Measurements from ENCODE around the gene SEMA4G.

SEMA4G gene

GRCh38 chr10:100988166-100988565 is 18.9 kb downstream of the SEMA4G start:
- DNase-seq, result no peak

GRCh38 chr10:100989088-100989487 is 19.8 kb downstream of the SEMA4G start:
- no peak for DNase-seq

GRCh38 chr10:100993986-100994708 is 24.8 kb downstream of the SEMA4G start:
- no peak for DNase-seq

- no peak for DNase-seq
Observed at GRCh38 chr10:100995181-100995580, 25.9 kb downstream of the SEMA4G start.

- DNase-seq, result no peak
Observed at GRCh38 chr10:100996678-100997359, 27.5 kb downstream of the SEMA4G start.

- DNase-seq, result no peak
Observed at GRCh38 chr10:100997360-100998182, 28.3 kb downstream of the SEMA4G start.

GRCh38 chr10:100998183-100998990 is 29.1 kb downstream of the SEMA4G start:
- DNase-seq, result no peak

GRCh38 chr10:100998991-100999741 is 29.9 kb downstream of the SEMA4G start:
- no peak for DNase-seq

- no peak for DNase-seq
Observed at GRCh38 chr10:100999742-101000126, 30.4 kb downstream of the SEMA4G start, which contains the start of gene LZTS2. LZTS2 (plus strand) TSS chr10:100999808; CDS start chr10:101002539, 2,731 bp downstream.

- no peak for DNase-seq
Observed at GRCh38 chr10:101000127-101000914, 31.0 kb downstream of the SEMA4G start.

GRCh38 chr10:101000915-101001658 is 31.8 kb downstream of the SEMA4G start:
- no peak for DNase-seq

GRCh38 chr10:101001659-101002035 is 32.3 kb downstream of the SEMA4G start:
- DNase-seq, result no peak

GRCh38 chr10:101002456-101002855 is 33.2 kb downstream of the SEMA4G start:
- no peak for DNase-seq

GRCh38 chr10:101003639-101004206 is 34.4 kb downstream of the SEMA4G start:
- no peak for DNase-seq

GRCh38 chr10:101005361-101005760 is 36.1 kb downstream of the SEMA4G start:
- no peak for DNase-seq

GRCh38 chr10:101005869-101006567 is 36.7 kb downstream of the SEMA4G start:
- no peak for DNase-seq

- DNase-seq, result no peak
Observed at GRCh38 chr10:101006593-101007098, 37.3 kb downstream of the SEMA4G start.

GRCh38 chr10:101007099-101007711 is 37.9 kb downstream of the SEMA4G start:
- DNase-seq, result no peak
